ENCODE results near the gene PHF3.
"Not testable (repeated sequence)": the region's sequence is repeated elsewhere in the genome, so short reads cannot be mapped to it uniquely, and the experiment has no call there.

Gene PHF3

DNA sequence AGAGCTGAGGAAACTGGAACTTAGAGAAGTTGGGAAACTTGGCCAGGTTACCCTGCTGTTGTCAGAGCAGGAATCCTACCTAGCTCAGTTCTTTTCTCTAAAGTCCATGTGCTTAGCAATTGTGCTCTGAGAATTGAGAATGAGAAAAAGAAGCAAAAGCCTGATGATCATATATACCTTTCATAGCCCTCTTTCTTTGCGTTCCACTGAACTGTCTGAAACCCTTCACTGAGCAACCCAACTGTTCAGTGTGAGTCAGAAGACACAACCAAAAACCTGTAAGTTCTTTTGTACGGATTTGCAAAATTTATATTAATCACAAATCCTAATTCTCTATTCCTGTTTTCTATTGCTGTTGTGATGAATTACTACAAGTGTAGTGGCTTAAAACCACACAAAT is 80.6 kb downstream of the PHF3 start:
- no peak overlapping the region for H3K4me3 ChIP-seq (replicated peaks in 1 of 2; ENCODE audit: low read depth in 2 of 2, low read length in 2 of 2)
- TF ChIP-seq, protein P1, sequence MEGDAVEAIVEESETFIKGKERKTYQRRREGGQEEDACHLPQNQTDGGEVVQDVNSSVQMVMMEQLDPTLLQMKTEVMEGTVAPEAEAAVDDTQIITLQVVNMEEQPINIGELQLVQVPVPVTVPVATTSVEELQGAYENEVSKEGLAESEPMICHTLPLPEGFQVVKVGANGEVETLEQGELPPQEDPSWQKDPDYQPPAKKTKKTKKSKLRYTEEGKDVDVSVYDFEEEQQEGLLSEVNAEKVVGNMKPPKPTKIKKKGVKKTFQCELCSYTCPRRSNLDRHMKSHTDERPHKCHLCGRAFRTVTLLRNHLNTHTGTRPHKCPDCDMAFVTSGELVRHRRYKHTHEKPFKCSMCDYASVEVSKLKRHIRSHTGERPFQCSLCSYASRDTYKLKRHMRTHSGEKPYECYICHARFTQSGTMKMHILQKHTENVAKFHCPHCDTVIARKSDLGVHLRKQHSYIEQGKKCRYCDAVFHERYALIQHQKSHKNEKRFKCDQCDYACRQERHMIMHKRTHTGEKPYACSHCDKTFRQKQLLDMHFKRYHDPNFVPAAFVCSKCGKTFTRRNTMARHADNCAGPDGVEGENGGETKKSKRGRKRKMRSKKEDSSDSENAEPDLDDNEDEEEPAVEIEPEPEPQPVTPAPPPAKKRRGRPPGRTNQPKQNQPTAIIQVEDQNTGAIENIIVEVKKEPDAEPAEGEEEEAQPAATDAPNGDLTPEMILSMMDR (IDR thresholded peaks at IDR 0.05; ENCODE audit: low read depth, low read length) = no peak
- DNase-seq (ENCODE audit: low read depth in 2 of 2) = no peak

DNA sequence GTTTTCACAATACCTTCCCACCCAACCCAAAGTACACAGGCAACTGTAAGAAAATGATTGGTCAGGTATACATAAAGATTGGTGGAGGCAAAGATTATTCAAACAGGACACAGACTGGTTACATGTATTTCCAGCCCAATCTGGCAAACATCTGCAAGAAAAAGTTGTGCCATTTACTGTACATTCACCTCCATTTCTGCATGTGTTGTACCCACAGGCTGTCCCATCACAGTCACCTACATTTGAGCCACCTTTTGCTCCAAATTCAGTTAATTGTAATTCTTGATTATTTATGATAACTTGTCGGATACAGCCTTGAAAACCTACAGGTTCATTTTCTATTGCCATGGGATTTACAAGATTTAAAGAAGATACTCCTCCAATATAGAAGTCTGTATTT is 85.6 kb downstream of the PHF3 start:
- no peak for DNase-seq (ENCODE audit: low read depth in 2 of 2)
- TF ChIP-seq, protein P1 (IDR thresholded peaks at IDR 0.05; ENCODE audit: low read depth, low read length) = no peak
- no peak overlapping the region for H3K4me3 ChIP-seq (replicated peaks in 1 of 2; ENCODE audit: low read depth in 2 of 2, low read length in 2 of 2)

DNA sequence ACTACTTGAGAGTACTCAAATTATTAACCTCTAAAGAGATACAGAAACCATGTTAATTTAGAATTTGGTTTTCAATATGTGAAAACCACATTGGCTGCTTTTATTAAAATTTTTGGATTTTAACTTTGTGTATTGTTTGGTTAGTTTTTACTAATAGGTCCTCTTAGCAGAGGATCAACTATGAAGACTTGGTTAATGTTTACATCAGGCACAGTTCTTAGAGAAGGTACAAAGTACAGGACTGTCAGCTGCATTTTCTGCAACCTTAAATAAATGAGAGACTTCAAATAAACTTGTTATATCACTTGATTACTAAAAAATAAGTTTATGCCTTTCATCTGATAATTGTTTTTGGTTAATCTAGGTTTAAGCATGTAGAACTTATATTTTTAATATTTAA is 89.1 kb downstream of the PHF3 start:
- no peak overlapping the region for H3K4me3 ChIP-seq (replicated peaks in 1 of 2; ENCODE audit: low read depth in 2 of 2, low read length in 2 of 2)
- no peak for DNase-seq (ENCODE audit: low read depth in 2 of 2)
- TF ChIP-seq, protein P1 (IDR thresholded peaks at IDR 0.05; ENCODE audit: low read depth, low read length) = no peak

DNA sequence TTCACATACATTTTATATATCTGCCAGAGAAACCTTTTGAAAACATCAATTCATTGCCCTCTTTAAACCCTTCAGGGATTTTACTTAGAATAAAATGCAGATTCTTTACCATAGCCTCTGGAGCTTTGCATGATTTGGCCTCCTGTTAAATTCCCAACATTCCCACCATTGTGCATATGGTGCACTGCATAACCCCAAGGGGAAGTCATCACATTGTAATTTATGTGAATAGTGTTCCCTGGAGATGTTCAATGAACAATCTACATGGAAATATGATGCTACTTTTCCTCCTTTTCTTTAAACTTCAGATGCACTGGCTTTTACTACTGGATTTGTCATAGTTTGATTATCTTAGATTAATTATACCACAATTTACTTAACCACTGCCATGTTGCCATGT is 94.7 kb downstream of the PHF3 start:
- DNase-seq (ENCODE audit: low read depth in 2 of 2) = peak in 1 of 2 donors; percentile 47
- H3K4me3 ChIP-seq (replicated peaks in 1 of 2; ENCODE audit: low read depth in 2 of 2, low read length in 2 of 2) = no peak overlapping the region
- TF ChIP-seq, protein P1 (IDR thresholded peaks at IDR 0.05; ENCODE audit: low read depth, low read length) = no peak

DNA sequence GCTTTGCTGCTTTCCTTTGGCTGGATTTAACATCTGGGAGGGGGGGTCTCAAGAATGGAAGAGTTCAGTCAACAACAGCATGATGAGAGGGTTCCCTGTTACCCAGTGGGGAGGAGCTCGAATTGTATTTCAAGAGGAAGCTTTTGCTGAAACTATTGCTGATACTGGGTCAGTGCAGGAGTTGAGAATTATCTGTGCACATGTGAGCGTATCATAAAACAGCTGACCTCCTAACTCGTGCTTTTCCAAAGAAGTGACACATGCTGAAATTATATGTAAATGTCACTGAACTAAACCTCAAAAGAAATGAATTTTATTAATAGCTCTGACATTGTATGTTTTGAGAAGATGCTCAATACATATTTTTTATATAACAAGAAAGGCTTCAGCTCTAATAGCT is 96.3 kb downstream of the PHF3 start:
- DNase-seq (ENCODE audit: low read depth in 2 of 2) = peak in 1 of 2 donors; percentile 35
- no peak overlapping the region for H3K4me3 ChIP-seq (replicated peaks in 1 of 2; ENCODE audit: low read depth in 2 of 2, low read length in 2 of 2)
- TF ChIP-seq, protein P1 (IDR thresholded peaks at IDR 0.05; ENCODE audit: low read depth, low read length) = no peak

DNA sequence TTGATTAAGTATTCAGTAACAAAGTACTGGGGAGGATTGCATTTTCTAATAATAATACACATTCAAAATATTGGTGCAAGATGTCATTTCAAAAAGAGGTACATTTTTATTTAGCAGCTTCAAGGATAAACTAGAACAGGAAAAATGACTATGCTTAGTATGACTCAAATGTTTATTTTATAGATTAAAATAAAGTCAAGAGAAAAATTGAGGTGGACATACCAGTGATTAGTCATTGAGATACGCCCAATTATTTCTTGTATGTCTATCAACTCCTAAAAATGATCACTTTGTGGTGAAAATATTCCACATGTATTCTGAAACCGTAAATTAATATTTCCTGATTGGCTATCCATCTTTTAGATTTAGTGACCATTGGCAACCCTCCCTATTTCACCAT is 96.7 kb downstream of the PHF3 start:
- DNase-seq (ENCODE audit: low read depth in 2 of 2) = peak in 1 of 2 donors; percentile 56
- TF ChIP-seq, protein P1 (IDR thresholded peaks at IDR 0.05; ENCODE audit: low read depth, low read length) = no peak

DNA sequence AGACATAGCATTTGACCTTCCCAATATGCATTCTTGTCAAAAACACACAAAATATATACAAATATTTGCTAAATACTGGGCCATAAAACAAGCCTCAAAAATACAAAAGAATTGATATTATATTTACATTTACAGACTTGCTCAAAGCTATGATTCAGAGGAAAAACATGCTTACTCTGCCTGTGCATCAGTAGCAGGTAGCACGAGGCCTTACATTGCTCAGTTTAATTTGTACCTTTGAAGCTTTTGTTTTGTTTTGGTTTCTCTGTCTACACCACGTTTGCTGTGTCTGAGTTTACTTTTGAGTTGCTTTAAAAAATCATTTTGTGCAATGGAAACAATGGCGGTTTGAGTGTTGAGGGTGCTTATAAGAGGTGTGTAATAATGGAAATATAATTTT is 99.3 kb downstream of the PHF3 start:
- TF ChIP-seq, protein P1 (IDR thresholded peaks at IDR 0.05; ENCODE audit: low read depth, low read length) = no peak
- DNase-seq (ENCODE audit: low read depth in 2 of 2) = no peak
- H3K4me3 ChIP-seq (replicated peaks in 1 of 2; ENCODE audit: low read depth in 2 of 2, low read length in 2 of 2) = no peak overlapping the region

More for the DNA sequence above, 96.7 kb downstream of the PHF3 start:
- H3K4me3 ChIP-seq (replicated peaks in 1 of 2; ENCODE audit: low read depth in 2 of 2, low read length in 2 of 2) = no peak overlapping the region

DNA sequence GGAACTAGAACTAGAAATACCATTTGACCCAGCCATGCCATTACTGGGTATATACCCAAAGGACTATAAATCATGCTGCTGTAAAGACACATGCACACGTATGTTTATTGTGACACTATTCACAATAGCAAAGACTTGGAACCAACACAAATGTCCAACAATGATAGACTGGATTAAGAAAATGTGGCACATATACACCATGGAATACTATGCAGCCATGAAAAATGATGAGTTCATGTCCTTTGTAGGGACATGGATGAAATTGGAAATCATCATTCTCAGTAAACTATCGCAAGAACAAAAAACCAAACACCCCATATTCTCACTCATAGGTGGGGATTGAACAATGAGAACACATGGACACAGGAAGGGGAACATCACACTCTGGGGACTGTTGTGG is 102.6 kb downstream of the PHF3 start:
- not testable (repeated sequence) for DNase-seq (ENCODE audit: low read depth in 2 of 2); H3K4me3 ChIP-seq (replicated peaks in 1 of 2; ENCODE audit: low read depth in 2 of 2, low read length in 2 of 2)

Measured in cardiac fibroblast (primary cell).